Natural killer cell (primary cell): ENCODE results near the gene ARFRP1. TPM values are rescaled to one million over a fixed set of nuclear protein-coding genes. Genes with fewer than 3 reads are reported as not detected.

ENCODE experiments used
- ATAC-seq, 3 donors: fragments of 150-1000 bp in 2 of 3; fragments of 200-7000 bp in 1 of 3; cut with Tn5 transposase; 1 replicate in 1 of 3; 2 replicates in 2 of 3; pipeline ENCODE4 v1.10.0; 2021; ENCODE audit warnings: mild to moderate bottlenecking in 2 of 3, moderate library complexity in 2 of 3
- DNase-seq, 2 donors: peaks; one replicate each; pipeline versions ENCODE4 v3.0.0 to v3.0.0-alpha.2; 2013 to 2021; ENCODE audit warnings: mixed read lengths in 1 of 2
- H3K27ac ChIP-seq: one replicate; pipeline ENCODE4 v1.5.1; 2013; ENCODE audit warnings: mild to moderate bottlenecking, low read length
- H3K27me3 ChIP-seq: one replicate; pipeline ENCODE4 v1.6.1; 2013; ENCODE audit warnings: low read length; ENCODE audit not compliant: control insufficient read depth, insufficient read depth
- H3K36me3 ChIP-seq: one replicate; pipeline ENCODE4 v1.6.1; 2013; ENCODE audit warnings: low read length; ENCODE audit not compliant: control insufficient read depth, insufficient read depth
- H3K4me1 ChIP-seq: one replicate; pipeline ENCODE4 v1.6.1; 2013; ENCODE audit warnings: low read length; ENCODE audit not compliant: control insufficient read depth, insufficient read depth
- H3K4me3 ChIP-seq: one replicate; pipeline ENCODE4 v1.5.1; 2013; ENCODE audit warnings: low read length
- H3K9me3 ChIP-seq: one replicate; pipeline ENCODE4 v1.6.1; 2013; ENCODE audit warnings: low read length; ENCODE audit not compliant: control insufficient read depth, insufficient read depth
- H3K27ac Mint-ChIP-seq, 2 donors: one replicate each; pipeline ENCODE4 v1.8.0; 2022; ENCODE audit warnings: mild to moderate bottlenecking in 2 of 2, mixed read lengths in 2 of 2, moderate library complexity in 1 of 2
- H3K27me3 Mint-ChIP-seq, 2 donors: one replicate each; pipeline ENCODE4 v1.8.0; 2022; ENCODE audit warnings: low read depth in 2 of 2, mixed read lengths in 2 of 2
- H3K36me3 Mint-ChIP-seq: one replicate; pipeline ENCODE4 v1.8.0; 2022; ENCODE audit warnings: mixed read lengths
- H3K4me1 Mint-ChIP-seq, 2 donors: one replicate each; pipeline ENCODE4 v1.8.0; 2022; ENCODE audit warnings: mixed read lengths in 2 of 2
- H3K4me3 Mint-ChIP-seq: one replicate; pipeline ENCODE4 v1.8.0; 2022; ENCODE audit warnings: mild to moderate bottlenecking, moderate library complexity, mixed read lengths
- H3K9me3 Mint-ChIP-seq, 2 donors: one replicate each; pipeline ENCODE4 v1.8.0; 2022; ENCODE audit warnings: mixed read lengths in 2 of 2
- CTCF ChIP-seq: fragments of 200-600 bp; IDR thresholded peaks from one replicate; pipeline ENCODE4 v1.8.0; 2022; ENCODE audit warnings: antibody characterized with exemption
- WGBS: methylation state at CpG from one replicate; pipeline ENCODE4 v1.1.7; 2013; ENCODE audit warnings: missing lambda C conversion rate; ENCODE audit not compliant: insufficient coverage; 5-methylcytosine and 5-hydroxymethylcytosine counted together
- intact Hi-C: fragments of 100-400 bp; cut with micrococcal nuclease; formaldehyde crosslinking; loops from one replicate; pipeline ENCODE4 v1.14.2; 2022
- total RNA-seq, 4 donors: library from RNA; stranded (reverse); fragments of 120-200 nt in 1 of 4; gene quantifications; one replicate each; pipeline versions ENCODE4 v1.2.3 to v1.2.4, GENCODE V29; 2013 to 2022

ARFRP1 gene
- total RNA-seq, 3 donors from 2014 or later (not counting 1 experiment from before 2014, with no cell fraction given), result 43.9 to 55.8 (median 50.6) TPM

- no peaks in the 10 kb centered on the region for H3K9me3 ChIP-seq
- no peaks in the 10 kb centered on the region for H3K27me3 ChIP-seq
- WGBS, result 91% methylated on average over 11 of the region's 11 CpGs
- peaks cover 24% of the 10 kb centered on the region for H3K36me3 ChIP-seq
- Mint-ChIP-seq H3K4me1 (peaks cover 17 to 31% of the 10 kb centered on the region in 2 donors), H3K4me3 (no peak overlapping the region), H3K36me3 (no peaks in the 10 kb centered on the region), H3K27me3 (no peaks in the 10 kb centered on the region), H3K27ac (no peak overlapping the region), H3K9me3 (no peaks in the 10 kb centered on the region)
- intact Hi-C loops, result no loop called here
- peaks cover 37% of the 10 kb centered on the region for H3K4me1 ChIP-seq
- no peak overlapping the region for H3K4me3 ChIP-seq
- H3K27ac ChIP-seq, result no peak overlapping the region
- DNase-seq (no peak), ATAC-seq (no peak)
- no peak for TF ChIP-seq CTCF
Observed at GRCh38 chr20:63703976-63704748, 3.6 kb downstream of the ARFRP1 start.

GRCh38 chr20:63703471-63703975, 4.3 kb downstream of the ARFRP1 start:
- WGBS, result 96% methylated on average over 15 of the region's 15 CpGs
- TF ChIP-seq CTCF, result no peak
- H3K27me3 ChIP-seq, result no peaks in the 10 kb centered on the region
- no peak for ATAC-seq
- peaks cover 31% of the 10 kb centered on the region for H3K4me1 ChIP-seq
- H3K27me3 Mint-ChIP-seq, result no peaks in the 10 kb centered on the region
- H3K4me3 Mint-ChIP-seq, result no peak overlapping the region
- H3K36me3 Mint-ChIP-seq, result no peaks in the 10 kb centered on the region
- no peak for DNase-seq
- peaks cover 24% of the 10 kb centered on the region for H3K36me3 ChIP-seq
- intact Hi-C loops, result no loop called here
- H3K27ac ChIP-seq, result no peak overlapping the region
- no peaks in the 10 kb centered on the region for H3K9me3 Mint-ChIP-seq
- H3K4me3 ChIP-seq, result no peak overlapping the region
- H3K9me3 ChIP-seq, result no peaks in the 10 kb centered on the region
- H3K4me1 Mint-ChIP-seq, result peaks cover 10 to 25% of the 10 kb centered on the region in 2 donors
- H3K27ac Mint-ChIP-seq, result no peak overlapping the region

- Histone ChIP-seq H3K4me1 (peaks cover 28% of the 10 kb centered on the region), H3K4me3 (no peak overlapping the region), H3K27me3 (no peaks in the 10 kb centered on the region), H3K36me3 (peaks cover 24% of the 10 kb centered on the region), H3K27ac (no peak overlapping the region), H3K9me3 (no peaks in the 10 kb centered on the region)
- Mint-ChIP-seq H3K36me3 (no peaks in the 10 kb centered on the region), H3K27ac (no peak overlapping the region), H3K9me3 (no peaks in the 10 kb centered on the region), H3K27me3 (no peaks in the 10 kb centered on the region), H3K4me3 (no peak overlapping the region), H3K4me1 (peaks cover 8 to 22% of the 10 kb centered on the region in 2 donors)
- ATAC-seq, result no peak
- no peak for DNase-seq
- TF ChIP-seq CTCF, result no peak
- 91% methylated on average over 12 of the region's 13 CpGs for WGBS
- intact Hi-C loops, result no loop called here
Observed at GRCh38 chr20:63702751-63703470, 4.9 kb downstream of the ARFRP1 start.
